Stimulated activated CD4-positive, alpha-beta T cell treated with anti-CD3 and anti-CD28 coated beads, Interleukin-2, amount 100 ng/mL, for 24 hours (primary cell): Measurements from ENCODE around the gene USP5.
"Not testable (repeated sequence)": the region's sequence is repeated elsewhere in the genome, so short reads cannot be mapped to it uniquely, and the experiment has no call there.

Experiments used
- DNase-seq, 2 donors: peaks; one replicate each; pipeline ENCODE4 v3.0.0-alpha.2; 2020

Gene USP5

GRCh38 chr12:6890789-6891645 is 39.1 kb downstream of the USP5 start:
- DNase-seq, result peak; percentile 100

GRCh38 chr12:6891646-6892001 is 39.7 kb downstream of the USP5 start:
- DNase-seq, result no peak

- not testable (repeated sequence) for DNase-seq
Measured at GRCh38 chr12:6892683-6893082, 40.7 kb downstream of the USP5 start.

GRCh38 chr12:6894321-6894720 is 42.4 kb downstream of the USP5 start:
- DNase-seq, result no peak

GRCh38 chr12:6896846-6897435 is 45.0 kb downstream of the USP5 start:
- DNase-seq, result no peak

GRCh38 chr12:6899427-6899826 is 47.5 kb downstream of the USP5 start:
- DNase-seq, result no peak

GRCh38 chr12:6899837-6900519 is 48.0 kb downstream of the USP5 start:
- peak in 1 of 2 donors; percentile 29 for DNase-seq

GRCh38 chr12:6902448-6902847 is 50.5 kb downstream of the USP5 start:
- no peak for DNase-seq

GRCh38 chr12:6903722-6904121 is 51.8 kb downstream of the USP5 start:
- DNase-seq, result no peak

- peak; percentile 98 for DNase-seq
Measured at GRCh38 chr12:6904280-6905276, 52.6 kb downstream of the USP5 start, which contains the start of gene LRRC23. Gene LRRC23, plus strand, starts transcription at chr12:6904822. Its CDS starts 812 bp downstream, at chr12:6905634.

- no peak for DNase-seq
Measured at GRCh38 chr12:6905414-6906040, 53.6 kb downstream of the USP5 start.

GRCh38 chr12:6908141-6908540 is 56.2 kb downstream of the USP5 start:
- DNase-seq, result not testable (repeated sequence)

- DNase-seq, result no peak
Measured at GRCh38 chr12:6909421-6910145, 57.6 kb downstream of the USP5 start.

GRCh38 chr12:6912164-6912935 is 60.4 kb downstream of the USP5 start:
- DNase-seq, result no peak

- peak; percentile 84 to 85 for DNase-seq
Measured at GRCh38 chr12:6914246-6914946, 62.4 kb downstream of the USP5 start, which contains the start of gene ENO2. Gene ENO2, plus strand, starts transcription at chr12:6914580. Its CDS starts 1,253 bp downstream, at chr12:6915833.

- peak in 1 of 2 donors; percentile 55 for DNase-seq
Measured at GRCh38 chr12:6914947-6915788, 63.2 kb downstream of the USP5 start.

- DNase-seq, result no peak
Measured at GRCh38 chr12:6915789-6916285, 63.9 kb downstream of the USP5 start.
